A673 (cell line): Measurements from ENCODE around the gene NFKBIE. TPM values are rescaled to one million over a fixed set of nuclear protein-coding genes. Genes with fewer than 3 reads are reported as not detected.
"Not testable (repeated sequence)": the region's sequence is repeated elsewhere in the genome, so short reads cannot be mapped to it uniquely, and the experiment has no call there.

Experiments
- BruUV-seq: library from RNA; stranded (reverse); fragments of 400-500 nt; replicated peaks from 2 replicates; lab custom pipeline; 2021; lab: Mats Ljungman, UMichigan
- CTCF ChIA-PET: fragments of 300-600 bp; sonication (Branson Sonifier 250); formaldehyde crosslinking; loops from one replicate; lab custom pipeline; 2022; ENCODE audit warnings: antibody characterized with exemption; lab: Charles Lee
- POLR2A ChIA-PET: fragments of 300-600 bp; sonication (Branson Sonifier 250); formaldehyde crosslinking; loops from one replicate; lab custom pipeline; 2022; ENCODE audit warnings: antibody characterized with exemption; ENCODE audit not compliant: low non-redundant PET; lab: Charles Lee
- DNase-seq: peaks from one replicate; pipeline ENCODE4 v3.0.0-alpha.2; 2015; ENCODE audit warnings: low spot score
- H3K27ac ChIP-seq: fragments of 200-600 bp; sonication (generic); 2 replicates; pipeline ENCODE4 v1.5.1; 2016; ENCODE audit warnings: mixed run types, low read depth, mild to moderate bottlenecking, mixed read lengths, antibody characterized with exemption, low read length; ENCODE audit not compliant: poor library complexity, severe bottlenecking
- H3K27me3 ChIP-seq: fragments of 200-600 bp; sonication (generic); replicated peaks from 2 replicates; pipeline ENCODE4 v1.6.1; 2017; ENCODE audit warnings: mixed run types, low read depth, mild to moderate bottlenecking, mixed read lengths, antibody characterized with exemption, low read length; ENCODE audit not compliant: insufficient read depth, poor library complexity
- H3K36me3 ChIP-seq: fragments of 200-600 bp; sonication (generic); 2 replicates; pipeline ENCODE4 v1.6.1; 2016; ENCODE audit warnings: mixed run types, mild to moderate bottlenecking, mixed read lengths, antibody characterized with exemption, low read length; ENCODE audit not compliant: insufficient read depth, poor library complexity, severe bottlenecking
- H3K4me1 ChIP-seq: fragments of 200-600 bp; sonication (generic); 2 replicates; pipeline ENCODE4 v1.6.1; 2017; ENCODE audit warnings: mixed run types, mild to moderate bottlenecking, mixed read lengths, antibody characterized with exemption, low read length; ENCODE audit not compliant: insufficient read depth, poor library complexity, severe bottlenecking
- H3K4me3 ChIP-seq: fragments of 200-600 bp; sonication (generic); 2 replicates; pipeline ENCODE4 v1.5.1; 2016; ENCODE audit warnings: low read depth, mixed run types, mild to moderate bottlenecking, mixed read lengths, low read length; ENCODE audit not compliant: poor library complexity, severe bottlenecking
- H3K9me3 ChIP-seq: fragments of 200-600 bp; sonication (generic); 2 replicates; pipeline ENCODE4 v1.6.1; 2016; ENCODE audit warnings: mixed run types, low read depth, mild to moderate bottlenecking, mixed read lengths, antibody characterized with exemption, low read length; ENCODE audit not compliant: poor library complexity, severe bottlenecking
- EZH2 ChIP-seq: fragments of 200-600 bp; sonication (generic); IDR thresholded peaks from 2 replicates; pipeline ENCODE4 v1.6.1; 2017; ENCODE audit warnings: borderline replicate concordance, low read depth, mild to moderate bottlenecking, mixed read lengths, antibody characterized with exemption, low read length; ENCODE audit not compliant: poor library complexity, severe bottlenecking
- intact Hi-C: fragments of 100-400 bp; cut with micrococcal nuclease; formaldehyde crosslinking; loops from one replicate; pipeline ENCODE4 v1.10.0; 2022; ENCODE audit not compliant: unreplicated experiment
- total RNA-seq: library from RNA; stranded (reverse); gene quantifications from 2 replicates; pipeline ENCODE4 v1.2.3, GENCODE V29; 2021
- TF ChIP-seq, protein P1 (sequence below): fragments of 300-800, 200-600 bp; sonication (generic); conservative IDR thresholded peaks from 2 replicates; pipeline ENCODE4 v1.5.1; 2017; ENCODE audit warnings: low read depth, mild to moderate bottlenecking, antibody characterized with exemption, low read length, moderate library complexity, mixed read lengths

Gene NFKBIE
- total RNA-seq, 1 experiment from 2014 or later = 5.2 TPM

DNA sequence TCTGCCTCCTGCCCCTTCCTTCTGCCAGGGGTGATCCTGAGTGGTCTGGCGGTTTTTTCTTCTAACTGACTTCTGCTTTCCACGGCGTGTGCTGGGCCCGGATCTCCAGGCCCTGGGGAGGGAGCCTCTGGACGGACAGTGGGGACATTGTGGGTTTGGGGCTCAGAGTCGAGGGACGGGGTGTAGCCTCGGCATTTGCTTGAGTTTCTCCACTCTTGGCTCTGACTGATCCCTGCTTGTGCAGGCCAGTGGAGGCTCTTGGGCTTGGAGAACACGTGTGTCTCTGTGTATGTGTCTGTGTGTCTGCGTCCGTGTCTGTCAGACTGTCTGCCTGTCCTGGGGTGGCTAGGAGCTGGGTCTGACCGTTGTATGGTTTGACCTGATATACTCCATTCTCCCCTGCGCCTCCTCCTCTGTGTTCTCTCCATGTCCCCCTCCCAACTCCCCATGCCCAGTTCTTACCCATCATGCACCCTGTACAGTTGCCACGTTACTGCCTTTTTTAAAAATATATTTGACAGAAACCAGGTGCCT, 31.7 kb downstream of the NFKBIE start:
- TF ChIP-seq, protein P1, sequence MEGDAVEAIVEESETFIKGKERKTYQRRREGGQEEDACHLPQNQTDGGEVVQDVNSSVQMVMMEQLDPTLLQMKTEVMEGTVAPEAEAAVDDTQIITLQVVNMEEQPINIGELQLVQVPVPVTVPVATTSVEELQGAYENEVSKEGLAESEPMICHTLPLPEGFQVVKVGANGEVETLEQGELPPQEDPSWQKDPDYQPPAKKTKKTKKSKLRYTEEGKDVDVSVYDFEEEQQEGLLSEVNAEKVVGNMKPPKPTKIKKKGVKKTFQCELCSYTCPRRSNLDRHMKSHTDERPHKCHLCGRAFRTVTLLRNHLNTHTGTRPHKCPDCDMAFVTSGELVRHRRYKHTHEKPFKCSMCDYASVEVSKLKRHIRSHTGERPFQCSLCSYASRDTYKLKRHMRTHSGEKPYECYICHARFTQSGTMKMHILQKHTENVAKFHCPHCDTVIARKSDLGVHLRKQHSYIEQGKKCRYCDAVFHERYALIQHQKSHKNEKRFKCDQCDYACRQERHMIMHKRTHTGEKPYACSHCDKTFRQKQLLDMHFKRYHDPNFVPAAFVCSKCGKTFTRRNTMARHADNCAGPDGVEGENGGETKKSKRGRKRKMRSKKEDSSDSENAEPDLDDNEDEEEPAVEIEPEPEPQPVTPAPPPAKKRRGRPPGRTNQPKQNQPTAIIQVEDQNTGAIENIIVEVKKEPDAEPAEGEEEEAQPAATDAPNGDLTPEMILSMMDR = no peak
- Histone ChIP-seq H3K4me3 (no peak overlapping the region), H3K4me1 (peaks cover 10% of the 10 kb centered on the region), H3K9me3 (no peaks in the 10 kb centered on the region), H3K36me3 (peaks cover 38% of the 10 kb centered on the region), H3K27ac (peak overlapping the region; percentile 3), H3K27me3 (no peaks in the 10 kb centered on the region)
- intact Hi-C loops = loop anchor here (2.0 kb wide), 1 partner anchor 137 kb away; no protein-coding TSS in a partner anchor
- DNase-seq = no peak
- POLR2A ChIA-PET = no interaction called here
- no TSS peak for BruUV-seq
- CTCF ChIA-PET = interaction anchor here (0.9 kb wide), 1 partner anchor 12 kb away, joined by 3 read pairs; no protein-coding TSS in a partner anchor

DNA sequence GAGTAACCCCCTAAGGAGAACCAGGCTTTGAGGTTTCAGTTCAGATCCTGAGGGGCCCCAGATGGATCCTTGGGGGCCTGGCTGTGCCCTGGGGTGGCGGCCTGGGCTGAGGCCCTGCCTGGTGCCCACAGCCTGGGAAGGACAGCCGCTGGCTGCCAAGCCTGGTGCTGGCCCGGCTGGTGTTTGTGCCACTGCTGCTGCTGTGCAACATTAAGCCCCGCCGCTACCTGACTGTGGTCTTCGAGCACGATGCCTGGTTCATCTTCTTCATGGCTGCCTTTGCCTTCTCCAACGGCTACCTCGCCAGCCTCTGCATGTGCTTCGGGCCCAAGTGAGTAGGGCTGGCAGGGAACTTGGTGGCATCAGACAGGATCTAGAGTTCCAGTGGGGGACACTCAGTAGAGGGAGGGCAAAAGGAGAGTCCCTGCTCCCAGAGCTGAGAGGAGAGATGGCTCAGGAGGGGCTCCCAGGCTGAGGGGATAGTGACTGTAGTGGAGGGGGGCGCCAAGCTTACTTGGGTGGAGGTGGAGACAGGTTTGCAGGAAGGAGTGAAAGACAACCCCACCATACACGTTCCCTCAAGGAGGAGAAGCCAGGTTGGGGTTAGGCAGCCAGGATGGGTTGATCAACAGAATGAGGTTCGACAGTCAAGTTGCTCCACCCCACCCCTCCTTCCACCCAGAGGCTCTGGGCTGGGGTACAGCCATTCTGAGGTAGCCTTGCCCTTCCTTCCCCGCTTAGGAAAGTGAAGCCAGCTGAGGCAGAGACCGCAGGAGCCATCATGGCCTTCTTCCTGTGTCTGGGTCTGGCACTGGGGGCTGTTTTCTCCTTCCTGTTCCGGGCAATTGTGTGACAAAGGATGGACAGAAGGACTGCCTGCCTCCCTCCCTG, 32.4 kb downstream of the NFKBIE start:
- peaks cover 10% of the 10 kb centered on the region for H3K4me1 ChIP-seq

DNA sequence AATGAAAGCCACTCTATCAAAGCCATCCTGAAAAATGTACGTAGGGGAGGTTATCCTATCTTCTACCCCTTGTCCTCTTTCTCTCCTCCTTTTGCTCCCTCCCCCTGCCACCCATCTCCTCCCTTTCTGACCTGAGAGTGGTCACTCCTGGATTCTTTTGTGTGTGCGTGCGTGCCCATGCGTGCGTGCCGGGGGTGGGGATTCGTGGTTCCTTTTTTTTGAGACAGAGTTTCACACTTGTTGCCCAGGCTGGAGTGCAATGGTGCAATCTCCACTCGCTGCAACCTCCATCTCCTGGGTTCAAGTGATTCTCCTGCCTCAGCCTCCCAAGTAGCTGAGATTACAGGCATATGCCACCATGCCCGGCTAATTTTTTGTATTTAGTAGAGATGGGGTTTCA, 33.9 kb downstream of the NFKBIE start:
- H3K4me3 ChIP-seq, H3K27ac ChIP-seq, DNase-seq, CTCF ChIA-PET, H3K4me1 ChIP-seq, POLR2A ChIA-PET, H3K27me3 ChIP-seq, BruUV-seq, H3K9me3 ChIP-seq, intact Hi-C loops: not testable (repeated sequence)
- peaks cover 38% of the 10 kb centered on the region for H3K36me3 ChIP-seq

More for the DNA sequence above, 32.4 kb downstream of the NFKBIE start:
- BruUV-seq = no TSS peak
- Histone ChIP-seq H3K27ac (peak overlapping the region; percentile 3), H3K27me3 (no peaks in the 10 kb centered on the region), H3K4me3 (no peak overlapping the region), H3K9me3 (no peaks in the 10 kb centered on the region), H3K36me3 (peaks cover 38% of the 10 kb centered on the region)
- CTCF ChIA-PET = no interaction called here
- no peak for DNase-seq
- no peak for TF ChIP-seq EZH2
- TF ChIP-seq, protein P1 = no peak
- intact Hi-C loops = no loop called here
- POLR2A ChIA-PET = interaction anchor here (0.6 kb wide), 1 partner anchor 32 kb away, joined by 4 read pairs; no protein-coding TSS in a partner anchor
